ENCODE results near the gene MUL1. TPM values are rescaled to one million over a fixed set of nuclear protein-coding genes. Genes with fewer than 3 reads are reported as not detected.

The MUL1 gene
- total RNA-seq, 1 donor from 2014 or later = 30.1 TPM

- no peak for TF ChIP-seq CTCF (IDR thresholded peaks at IDR 0.05; ENCODE audit: insufficient read depth, low read depth, low read length)
- TF ChIP-seq EZH2 (IDR thresholded peaks at IDR 0.05; ENCODE audit: insufficient read depth, low read length) = no peak
- H4K20me1 ChIP-seq (ENCODE audit: insufficient read depth, low read length) = peaks cover 46% of the 10 kb centered on the region
- H3K4me1 Mint-ChIP-seq (ENCODE audit: low read depth, unreplicated experiment) = peaks cover 33% of the 10 kb centered on the region
- H3K79me2 ChIP-seq (ENCODE audit: insufficient read depth, low read length) = peaks cover 26% of the 10 kb centered on the region
- H3K4me3 ChIP-seq (ENCODE audit: insufficient read depth, low read depth, low read length) = no peak overlapping the region
- no peaks in the 10 kb centered on the region for H3K36me3 ChIP-seq (ENCODE audit: insufficient read depth, low read length)
- H3K36me3 Mint-ChIP-seq (ENCODE audit: low read depth, unreplicated experiment) = no peaks in the 10 kb centered on the region
- H3K27ac ChIP-seq (ENCODE audit: low read depth, low read length) = no peak overlapping the region
- no peak for DNase-seq (ENCODE audit: low read depth)
- H3K4me2 ChIP-seq (ENCODE audit: low read length) = no peak overlapping the region
- no peak for FAIRE-seq
- H3K27ac Mint-ChIP-seq (ENCODE audit: unreplicated experiment) = no peak overlapping the region
- H2AFZ ChIP-seq (ENCODE audit: low read depth, low read length) = no peak overlapping the region
- no peaks in the 10 kb centered on the region for H3K27me3 ChIP-seq (ENCODE audit: insufficient read depth, low read length)
- no peak overlapping the region for H3K9ac ChIP-seq (ENCODE audit: low read length)
- H3K4me3 Mint-ChIP-seq (ENCODE audit: unreplicated experiment) = no peak overlapping the region
- H3K27me3 Mint-ChIP-seq (ENCODE audit: low read depth, unreplicated experiment) = peaks cover 2% of the 10 kb centered on the region
- H3K9me3 ChIP-seq (ENCODE audit: insufficient read depth, low read depth, low read length) = no peaks in the 10 kb centered on the region
- peaks cover 34% of the 10 kb centered on the region for H3K4me1 ChIP-seq (ENCODE audit: insufficient read depth, low read length)
- H3K9me3 Mint-ChIP-seq (ENCODE audit: unreplicated experiment) = no peaks in the 10 kb centered on the region
Measured at GRCh38 chr1:20480951-20481617, 26.9 kb downstream of the MUL1 start.

GRCh38 chr1:20480243-20480944, 27.6 kb downstream of the MUL1 start:
- DNase-seq (ENCODE audit: low read depth) = no peak
- FAIRE-seq = no peak
- no peaks in the 10 kb centered on the region for H3K9me3 Mint-ChIP-seq (ENCODE audit: unreplicated experiment)
- H3K4me3 Mint-ChIP-seq (ENCODE audit: unreplicated experiment) = peak overlapping the region; percentile 8
- Histone ChIP-seq H3K9ac (ENCODE audit: low read length) (no peak overlapping the region), H3K79me2 (ENCODE audit: insufficient read depth, low read length) (peaks cover 26% of the 10 kb centered on the region), H3K36me3 (ENCODE audit: insufficient read depth, low read length) (no peaks in the 10 kb centered on the region), H3K4me1 (ENCODE audit: insufficient read depth, low read length) (peaks cover 37% of the 10 kb centered on the region), H3K4me2 (ENCODE audit: low read length) (no peak overlapping the region), H4K20me1 (ENCODE audit: insufficient read depth, low read length) (peaks cover 46% of the 10 kb centered on the region), H2AFZ (ENCODE audit: low read depth, low read length) (no peak overlapping the region), H3K27ac (ENCODE audit: low read depth, low read length) (no peak overlapping the region), H3K27me3 (ENCODE audit: insufficient read depth, low read length) (no peaks in the 10 kb centered on the region), H3K4me3 (ENCODE audit: insufficient read depth, low read depth, low read length) (no peak overlapping the region), H3K9me3 (ENCODE audit: insufficient read depth, low read depth, low read length) (no peaks in the 10 kb centered on the region)
- peak overlapping the region; percentile 53 for H3K27ac Mint-ChIP-seq (ENCODE audit: unreplicated experiment)
- no peaks in the 10 kb centered on the region for H3K36me3 Mint-ChIP-seq (ENCODE audit: low read depth, unreplicated experiment)
- H3K4me1 Mint-ChIP-seq (ENCODE audit: low read depth, unreplicated experiment) = peaks cover 33% of the 10 kb centered on the region
- no peak for TF ChIP-seq EZH2 (IDR thresholded peaks at IDR 0.05; ENCODE audit: insufficient read depth, low read length)
- TF ChIP-seq CTCF (IDR thresholded peaks at IDR 0.05; ENCODE audit: insufficient read depth, low read depth, low read length) = no peak
- peaks cover 2% of the 10 kb centered on the region for H3K27me3 Mint-ChIP-seq (ENCODE audit: low read depth, unreplicated experiment)

- TF ChIP-seq EZH2 (IDR thresholded peaks at IDR 0.05; ENCODE audit: insufficient read depth, low read length) (no peak), CTCF (IDR thresholded peaks at IDR 0.05; ENCODE audit: insufficient read depth, low read depth, low read length) (no peak)
- H3K4me1 ChIP-seq (ENCODE audit: insufficient read depth, low read length) = peaks cover 35% of the 10 kb centered on the region
- H3K9me3 Mint-ChIP-seq (ENCODE audit: unreplicated experiment) = no peaks in the 10 kb centered on the region
- no peak overlapping the region for H3K27ac ChIP-seq (ENCODE audit: low read depth, low read length)
- peaks cover 43% of the 10 kb centered on the region for H4K20me1 ChIP-seq (ENCODE audit: insufficient read depth, low read length)
- no peak overlapping the region for H3K4me3 Mint-ChIP-seq (ENCODE audit: unreplicated experiment)
- no peak for DNase-seq (ENCODE audit: low read depth)
- peaks cover 22% of the 10 kb centered on the region for H3K79me2 ChIP-seq (ENCODE audit: insufficient read depth, low read length)
- FAIRE-seq = no peak
- H3K9ac ChIP-seq (ENCODE audit: low read length) = no peak overlapping the region
- peaks cover 2% of the 10 kb centered on the region for H3K27me3 Mint-ChIP-seq (ENCODE audit: low read depth, unreplicated experiment)
- no peak overlapping the region for H3K4me3 ChIP-seq (ENCODE audit: insufficient read depth, low read depth, low read length)
- H3K27me3 ChIP-seq (ENCODE audit: insufficient read depth, low read length) = no peaks in the 10 kb centered on the region
- H3K36me3 ChIP-seq (ENCODE audit: insufficient read depth, low read length) = no peaks in the 10 kb centered on the region
- no peak overlapping the region for H3K4me2 ChIP-seq (ENCODE audit: low read length)
- peak overlapping the region; percentile 53 for H3K27ac Mint-ChIP-seq (ENCODE audit: unreplicated experiment)
- no peaks in the 10 kb centered on the region for H3K36me3 Mint-ChIP-seq (ENCODE audit: low read depth, unreplicated experiment)
- no peak overlapping the region for H2AFZ ChIP-seq (ENCODE audit: low read depth, low read length)
- no peaks in the 10 kb centered on the region for H3K9me3 ChIP-seq (ENCODE audit: insufficient read depth, low read depth, low read length)
- H3K4me1 Mint-ChIP-seq (ENCODE audit: low read depth, unreplicated experiment) = peaks cover 33% of the 10 kb centered on the region
Measured at GRCh38 chr1:20479840-20480239, 28.1 kb downstream of the MUL1 start.

Measured in astrocyte (in vitro differentiated cells and primary cell).